HEK293 (cell line): Measurements from ENCODE around the gene IFRD2.

Source experiments
- GLI4 ChIP-seq: fragments of 450-650 bp; formaldehyde crosslinking; IDR thresholded peaks from 2 replicates; pipeline ENCODE4 v1.5.1; 2016; ENCODE audit warnings: missing biosample characterization, missing genetic modification characterization
- ZBTB20 ChIP-seq: fragments of 450-650 bp; formaldehyde crosslinking; IDR thresholded peaks from 2 replicates; pipeline ENCODE4 v1.5.1; 2016; ENCODE audit warnings: missing biosample characterization, missing genetic modification characterization
- ZNF704 ChIP-seq: fragments of 450-650 bp; formaldehyde crosslinking; IDR thresholded peaks from 2 replicates; pipeline ENCODE4 v1.5.1; 2016; ENCODE audit warnings: missing biosample characterization, missing genetic modification characterization
- TF ChIP-seq, protein P1 (sequence below): fragments of 450-650 bp; formaldehyde crosslinking; IDR thresholded peaks from 2 replicates; pipeline ENCODE4 v1.5.1; 2016; ENCODE audit warnings: missing biosample characterization, missing genetic modification characterization

GRCh38 chr3:50275141-50275995 lies 16.9 kb downstream of the IFRD2 start:
- TF ChIP-seq ZNF704 (tag by site-specific recombination) (no peak), ZBTB20 (no peak), GLI4 (no peak)
- TF ChIP-seq, protein P1, sequence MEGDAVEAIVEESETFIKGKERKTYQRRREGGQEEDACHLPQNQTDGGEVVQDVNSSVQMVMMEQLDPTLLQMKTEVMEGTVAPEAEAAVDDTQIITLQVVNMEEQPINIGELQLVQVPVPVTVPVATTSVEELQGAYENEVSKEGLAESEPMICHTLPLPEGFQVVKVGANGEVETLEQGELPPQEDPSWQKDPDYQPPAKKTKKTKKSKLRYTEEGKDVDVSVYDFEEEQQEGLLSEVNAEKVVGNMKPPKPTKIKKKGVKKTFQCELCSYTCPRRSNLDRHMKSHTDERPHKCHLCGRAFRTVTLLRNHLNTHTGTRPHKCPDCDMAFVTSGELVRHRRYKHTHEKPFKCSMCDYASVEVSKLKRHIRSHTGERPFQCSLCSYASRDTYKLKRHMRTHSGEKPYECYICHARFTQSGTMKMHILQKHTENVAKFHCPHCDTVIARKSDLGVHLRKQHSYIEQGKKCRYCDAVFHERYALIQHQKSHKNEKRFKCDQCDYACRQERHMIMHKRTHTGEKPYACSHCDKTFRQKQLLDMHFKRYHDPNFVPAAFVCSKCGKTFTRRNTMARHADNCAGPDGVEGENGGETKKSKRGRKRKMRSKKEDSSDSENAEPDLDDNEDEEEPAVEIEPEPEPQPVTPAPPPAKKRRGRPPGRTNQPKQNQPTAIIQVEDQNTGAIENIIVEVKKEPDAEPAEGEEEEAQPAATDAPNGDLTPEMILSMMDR (tag by site-specific recombination) = no peak
